ENCODE measurements around the gene C1orf226. TPM values are rescaled to one million over a fixed set of nuclear protein-coding genes. Genes with fewer than 3 reads are reported as not detected.

The C1orf226 gene
- total and polyA plus RNA-seq, 9 of the 15 experiments (the other 6 are each of a cell fraction or from before 2014, with no cell fraction given), result 0.10 to 1.4 (median 0.47) TPM

DNA sequence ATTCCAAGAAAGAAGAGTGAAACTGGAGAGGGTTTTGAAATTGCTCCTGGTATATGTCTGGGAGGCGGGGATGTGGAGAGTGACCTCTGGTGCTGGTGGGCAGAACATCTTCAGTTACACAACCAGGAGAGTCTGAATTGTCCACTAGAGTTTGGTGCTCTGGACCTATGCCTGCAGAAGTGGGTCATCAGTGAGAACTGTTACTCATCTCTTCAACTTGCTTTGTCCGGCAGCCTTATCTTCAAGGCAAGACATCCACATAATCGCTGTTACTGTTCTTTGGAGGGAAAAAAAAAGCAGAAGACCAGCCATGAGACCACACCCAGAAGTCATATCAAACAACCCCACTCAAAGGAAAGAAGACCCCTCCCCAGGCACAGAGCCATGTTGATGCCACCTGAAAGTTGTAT lies 15.5 kb downstream of the C1orf226 start (continued):
- TF ChIP-seq, protein P1, sequence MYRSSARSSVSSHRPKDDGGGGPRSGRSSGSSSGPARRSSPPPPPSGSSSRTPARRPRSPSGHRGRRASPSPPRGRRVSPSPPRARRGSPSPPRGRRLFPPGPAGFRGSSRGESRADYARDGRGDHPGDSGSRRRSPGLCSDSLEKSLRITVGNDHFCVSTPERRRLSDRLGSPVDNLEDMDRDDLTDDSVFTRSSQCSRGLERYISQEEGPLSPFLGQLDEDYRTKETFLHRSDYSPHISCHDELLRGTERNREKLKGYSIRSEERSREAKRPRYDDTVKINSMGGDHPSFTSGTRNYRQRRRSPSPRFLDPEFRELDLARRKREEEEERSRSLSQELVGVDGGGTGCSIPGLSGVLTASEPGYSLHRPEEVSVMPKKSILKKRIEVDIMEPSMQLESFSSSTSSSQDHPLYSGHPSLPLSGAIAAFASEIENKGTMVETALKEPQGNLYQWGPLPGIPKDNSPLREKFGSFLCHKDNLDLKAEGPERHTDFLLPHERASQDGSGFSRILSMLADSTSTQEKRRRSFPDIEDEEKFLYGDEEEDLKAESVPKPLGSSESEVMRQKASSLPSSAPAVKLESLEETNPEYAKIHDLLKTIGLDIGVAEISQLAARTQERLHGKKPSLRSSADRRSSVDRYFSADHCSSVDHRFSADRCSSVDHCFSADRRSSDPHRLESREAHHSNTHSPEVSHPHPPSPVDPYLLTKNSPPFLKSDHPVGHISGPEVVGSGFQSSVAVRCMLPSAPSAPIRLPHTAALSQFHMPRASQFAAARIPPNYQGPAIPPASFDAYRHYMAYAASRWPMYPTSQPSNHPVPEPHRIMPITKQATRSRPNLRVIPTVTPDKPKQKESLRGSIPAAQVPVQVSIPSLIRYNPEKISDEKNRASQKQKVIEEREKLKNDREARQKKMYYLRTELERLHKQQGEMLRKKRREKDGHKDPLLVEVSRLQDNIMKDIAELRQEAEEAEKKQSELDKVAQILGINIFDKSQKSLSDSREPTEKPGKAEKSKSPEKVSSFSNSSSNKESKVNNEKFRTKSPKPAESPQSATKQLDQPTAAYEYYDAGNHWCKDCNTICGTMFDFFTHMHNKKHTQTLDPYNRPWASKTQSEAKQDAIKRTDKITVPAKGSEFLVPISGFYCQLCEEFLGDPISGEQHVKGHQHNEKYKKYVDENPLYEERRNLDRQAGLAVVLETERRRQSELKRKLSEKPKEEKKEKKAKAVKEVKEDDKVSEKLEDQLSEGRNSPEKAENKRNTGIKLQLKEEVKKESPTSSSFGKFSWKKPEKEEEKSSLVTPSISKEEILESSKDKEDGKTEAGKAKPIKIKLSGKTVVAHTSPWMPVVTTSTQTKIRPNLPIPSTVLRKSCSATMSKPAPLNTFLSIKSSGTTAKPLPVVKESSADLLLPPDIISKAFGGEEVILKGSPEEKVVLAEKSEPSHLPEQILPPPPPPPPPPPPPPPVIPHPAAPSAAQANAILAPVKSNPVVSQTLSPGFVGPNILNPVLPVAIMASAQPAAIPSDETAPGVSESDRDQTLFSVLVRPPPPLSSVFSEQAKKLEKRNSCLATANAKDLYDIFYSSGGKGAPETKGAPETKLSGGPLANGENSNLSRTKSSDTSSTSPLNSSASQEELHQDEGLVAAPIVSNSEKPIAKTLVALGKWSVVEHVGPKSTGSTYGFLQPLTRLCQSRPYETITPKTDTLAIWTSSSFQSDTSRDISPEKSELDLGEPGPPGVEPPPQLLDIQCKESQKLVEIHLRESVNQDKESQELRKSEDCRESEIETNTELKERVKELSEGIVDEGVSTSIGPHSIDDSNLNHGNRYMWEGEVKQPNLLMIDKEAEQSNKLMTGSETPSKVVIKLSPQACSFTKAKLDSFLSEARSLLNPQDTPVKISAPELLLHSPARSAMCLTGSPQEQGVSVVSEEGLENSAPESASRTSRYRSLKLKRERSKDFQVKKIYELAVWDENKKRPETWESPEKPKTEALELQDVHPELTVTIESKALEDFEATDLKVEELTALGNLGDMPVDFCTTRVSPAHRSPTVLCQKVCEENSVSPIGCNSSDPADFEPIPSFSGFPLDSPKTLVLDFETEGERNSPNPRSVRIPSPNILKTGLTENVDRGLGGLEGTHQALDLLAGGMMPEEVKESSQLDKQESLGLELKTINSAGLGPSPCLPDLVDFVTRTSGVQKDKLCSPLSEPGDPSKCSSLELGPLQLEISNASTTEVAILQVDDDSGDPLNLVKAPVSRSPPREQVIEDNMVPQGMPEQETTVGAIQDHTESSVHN (IDR thresholded peaks at IDR 0.05; ENCODE audit: borderline replicate concordance in 1 of 2, low read depth in 1 of 2), result no peak
- TF ChIP-seq PPARD (CRISPR knock-in tag; IDR thresholded peaks at IDR 0.05), result no peak
- no peak for TF ChIP-seq MXI1 (IDR thresholded peaks at IDR 0.05; ENCODE audit: low read depth, low read length)
- TF ChIP-seq ZNF212 (CRISPR knock-in tag; IDR thresholded peaks at IDR 0.05), result no peak
- no peak for TF ChIP-seq ARID2 (IDR thresholded peaks at IDR 0.05)
- TF ChIP-seq BCL6 (CRISPR knock-in tag; IDR thresholded peaks at IDR 0.05), result no peak
- 0 out of 2 replicates have a peak, but pooled peaks have one; percentile 17 for TF ChIP-seq EHMT2 (IDR thresholded peaks at IDR 0.05)
- TF ChIP-seq ZNF830 (CRISPR knock-in tag; IDR thresholded peaks at IDR 0.05), result no peak
- TF ChIP-seq, protein P2, sequence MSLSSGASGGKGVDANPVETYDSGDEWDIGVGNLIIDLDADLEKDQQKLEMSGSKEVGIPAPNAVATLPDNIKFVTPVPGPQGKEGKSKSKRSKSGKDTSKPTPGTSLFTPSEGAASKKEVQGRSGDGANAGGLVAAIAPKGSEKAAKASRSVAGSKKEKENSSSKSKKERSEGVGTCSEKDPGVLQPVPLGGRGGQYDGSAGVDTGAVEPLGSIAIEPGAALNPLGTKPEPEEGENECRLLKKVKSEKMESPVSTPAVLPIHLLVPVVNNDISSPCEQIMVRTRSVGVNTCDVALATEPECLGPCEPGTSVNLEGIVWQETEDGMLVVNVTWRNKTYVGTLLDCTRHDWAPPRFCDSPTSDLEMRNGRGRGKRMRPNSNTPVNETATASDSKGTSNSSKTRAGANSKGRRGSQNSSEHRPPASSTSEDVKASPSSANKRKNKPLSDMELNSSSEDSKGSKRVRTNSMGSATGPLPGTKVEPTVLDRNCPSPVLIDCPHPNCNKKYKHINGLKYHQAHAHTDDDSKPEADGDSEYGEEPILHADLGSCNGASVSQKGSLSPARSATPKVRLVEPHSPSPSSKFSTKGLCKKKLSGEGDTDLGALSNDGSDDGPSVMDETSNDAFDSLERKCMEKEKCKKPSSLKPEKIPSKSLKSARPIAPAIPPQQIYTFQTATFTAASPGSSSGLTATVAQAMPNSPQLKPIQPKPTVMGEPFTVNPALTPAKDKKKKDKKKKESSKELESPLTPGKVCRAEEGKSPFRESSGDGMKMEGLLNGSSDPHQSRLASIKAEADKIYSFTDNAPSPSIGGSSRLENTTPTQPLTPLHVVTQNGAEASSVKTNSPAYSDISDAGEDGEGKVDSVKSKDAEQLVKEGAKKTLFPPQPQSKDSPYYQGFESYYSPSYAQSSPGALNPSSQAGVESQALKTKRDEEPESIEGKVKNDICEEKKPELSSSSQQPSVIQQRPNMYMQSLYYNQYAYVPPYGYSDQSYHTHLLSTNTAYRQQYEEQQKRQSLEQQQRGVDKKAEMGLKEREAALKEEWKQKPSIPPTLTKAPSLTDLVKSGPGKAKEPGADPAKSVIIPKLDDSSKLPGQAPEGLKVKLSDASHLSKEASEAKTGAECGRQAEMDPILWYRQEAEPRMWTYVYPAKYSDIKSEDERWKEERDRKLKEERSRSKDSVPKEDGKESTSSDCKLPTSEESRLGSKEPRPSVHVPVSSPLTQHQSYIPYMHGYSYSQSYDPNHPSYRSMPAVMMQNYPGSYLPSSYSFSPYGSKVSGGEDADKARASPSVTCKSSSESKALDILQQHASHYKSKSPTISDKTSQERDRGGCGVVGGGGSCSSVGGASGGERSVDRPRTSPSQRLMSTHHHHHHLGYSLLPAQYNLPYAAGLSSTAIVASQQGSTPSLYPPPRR (CRISPR knock-in tag; IDR thresholded peaks at IDR 0.05; ENCODE audit: borderline replicate concordance), result no peak
- TF ChIP-seq, protein P3, sequence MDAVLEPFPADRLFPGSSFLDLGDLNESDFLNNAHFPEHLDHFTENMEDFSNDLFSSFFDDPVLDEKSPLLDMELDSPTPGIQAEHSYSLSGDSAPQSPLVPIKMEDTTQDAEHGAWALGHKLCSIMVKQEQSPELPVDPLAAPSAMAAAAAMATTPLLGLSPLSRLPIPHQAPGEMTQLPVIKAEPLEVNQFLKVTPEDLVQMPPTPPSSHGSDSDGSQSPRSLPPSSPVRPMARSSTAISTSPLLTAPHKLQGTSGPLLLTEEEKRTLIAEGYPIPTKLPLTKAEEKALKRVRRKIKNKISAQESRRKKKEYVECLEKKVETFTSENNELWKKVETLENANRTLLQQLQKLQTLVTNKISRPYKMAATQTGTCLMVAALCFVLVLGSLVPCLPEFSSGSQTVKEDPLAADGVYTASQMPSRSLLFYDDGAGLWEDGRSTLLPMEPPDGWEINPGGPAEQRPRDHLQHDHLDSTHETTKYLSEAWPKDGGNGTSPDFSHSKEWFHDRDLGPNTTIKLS (IDR thresholded peaks at IDR 0.05; ENCODE audit: borderline replicate concordance, low read depth), result no peak
- no peak for TF ChIP-seq CHD1 (IDR thresholded peaks at IDR 0.05; ENCODE audit: low read length)
- TF ChIP-seq, protein P4, sequence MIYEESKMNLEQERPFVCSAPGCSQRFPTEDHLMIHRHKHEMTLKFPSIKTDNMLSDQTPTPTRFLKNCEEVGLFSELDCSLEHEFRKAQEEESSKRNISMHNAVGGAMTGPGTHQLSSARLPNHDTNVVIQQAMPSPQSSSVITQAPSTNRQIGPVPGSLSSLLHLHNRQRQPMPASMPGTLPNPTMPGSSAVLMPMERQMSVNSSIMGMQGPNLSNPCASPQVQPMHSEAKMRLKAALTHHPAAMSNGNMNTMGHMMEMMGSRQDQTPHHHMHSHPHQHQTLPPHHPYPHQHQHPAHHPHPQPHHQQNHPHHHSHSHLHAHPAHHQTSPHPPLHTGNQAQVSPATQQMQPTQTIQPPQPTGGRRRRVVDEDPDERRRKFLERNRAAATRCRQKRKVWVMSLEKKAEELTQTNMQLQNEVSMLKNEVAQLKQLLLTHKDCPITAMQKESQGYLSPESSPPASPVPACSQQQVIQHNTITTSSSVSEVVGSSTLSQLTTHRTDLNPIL (CRISPR knock-in tag; IDR thresholded peaks at IDR 0.05), result no peak
- no peak for TF ChIP-seq RAD51 (IDR thresholded peaks at IDR 0.05; ENCODE audit: borderline replicate concordance, low read depth)
